B cell (primary cell): ENCODE data around the gene RREB1. TPM values are rescaled to one million over a fixed set of nuclear protein-coding genes. Genes with fewer than 3 reads are reported as not detected.
"Not testable (repeated sequence)": the region's sequence is repeated elsewhere in the genome, so short reads cannot be mapped to it uniquely, and the experiment has no call there.

Experiments
- ATAC-seq: fragments of 200-7000 bp; cut with Tn5 transposase; one replicate; pipeline ENCODE4 v1.10.0; 2021; ENCODE audit warnings: low read depth, mild to moderate bottlenecking, moderate number of reproducible peaks, moderate library complexity
- CTCF ChIA-PET: fragments of 350-600 bp; sonication (Branson Sonifier 250); formaldehyde crosslinking; loops from one replicate; lab custom pipeline; 2021; ENCODE audit warnings: antibody characterized with exemption, inconsistent platforms; lab: Charles Lee
- POLR2A ChIA-PET: fragments of 350-600 bp; sonication (Branson Sonifier 250); formaldehyde crosslinking; loops from one replicate; lab custom pipeline; 2021; ENCODE audit warnings: antibody characterized with exemption; lab: Charles Lee
- DNase-seq: peaks from one replicate; pipeline ENCODE4 v3.0.0; 2013
- H2AFZ ChIP-seq: 2 replicates; pipeline ENCODE4 v1.6.1; 2012; ENCODE audit warnings: mild to moderate bottlenecking, low read depth, low read length; ENCODE audit not compliant: insufficient read depth, poor library complexity, severe bottlenecking
- H3K27ac ChIP-seq, 2 donors: 1 replicate in 1 of 2; 2 replicates in 1 of 2; pipeline ENCODE4 v1.5.1; 2012 to 2013; ENCODE audit warnings: low read length in 2 of 2, mild to moderate bottlenecking in 2 of 2, moderate library complexity in 1 of 2
- H3K27me3 ChIP-seq, 4 experiments: fragments of 200-600 bp in 1 of 4; sonication (generic) in 1 of 4; replicated peaks in 1 of 4; 1 replicate in 2 of 4; 2 replicates in 2 of 4; pipeline versions ENCODE4 v1.6.1 to v1.7.0; 2013 to 2016; ENCODE audit warnings: low read length in 3 of 4, mild to moderate bottlenecking in 2 of 4, mixed read lengths in 1 of 4, moderate library complexity in 1 of 4; ENCODE audit not compliant: insufficient read depth in 4 of 4, control insufficient read depth in 3 of 4; ENCODE audit errors: control extremely low read depth in 1 of 4
- H3K36me3 ChIP-seq, 2 experiments: replicated peaks in 1 of 2; 1 replicate in 1 of 2; 2 replicates in 1 of 2; pipeline versions ENCODE4 v1.6.1 to v1.7.1; 2013; ENCODE audit warnings: low read length in 1 of 2; ENCODE audit not compliant: insufficient read depth in 2 of 2, control insufficient read depth in 1 of 2; ENCODE audit errors: control extremely low read depth in 1 of 2, extremely low read depth in 1 of 2
- H3K4me1 ChIP-seq, 2 donors: fragments of 200-600 bp in 1 of 2; sonication (generic) in 1 of 2; 1 replicate in 1 of 2; 2 replicates in 1 of 2; pipeline versions ENCODE4 v1.5.1 to v1.6.1; 2013 to 2017; ENCODE audit warnings: low read length in 2 of 2; ENCODE audit not compliant: control insufficient read depth in 2 of 2, insufficient read depth in 2 of 2
- H3K4me2 ChIP-seq: replicated peaks from 2 replicates; pipeline ENCODE3; 2012; ENCODE audit warnings: mild to moderate bottlenecking, low read depth, low read length; ENCODE audit not compliant: poor library complexity, severe bottlenecking
- H3K4me3 ChIP-seq, 5 experiments: fragments of 200-600 bp in 1 of 5; sonication (generic) in 1 of 5; 1 replicate in 3 of 5; 2 replicates in 2 of 5; pipeline versions ENCODE4 v1.5.1 to v1.7.0; 2011 to 2016; ENCODE audit warnings: low read length in 4 of 5, mild to moderate bottlenecking in 4 of 5, low read depth in 2 of 5, control low read depth in 1 of 5, moderate library complexity in 1 of 5; ENCODE audit not compliant: insufficient read depth in 1 of 5; ENCODE audit errors: control extremely low read depth in 1 of 5, extremely low read depth in 1 of 5
- H3K79me2 ChIP-seq: fragments of 200-600 bp; sonication (generic); one replicate; pipeline ENCODE4 v1.6.0; 2016; ENCODE audit warnings: low read length; ENCODE audit not compliant: control insufficient read depth, insufficient read depth
- H3K9ac ChIP-seq: fragments of 200-600 bp; sonication (generic); 2 replicates; pipeline ENCODE4 v1.6.1; 2017; ENCODE audit warnings: mild to moderate bottlenecking, low read length, moderate library complexity
- H3K9me3 ChIP-seq, 3 donors: one replicate each; pipeline versions ENCODE4 v1.6.1 to v1.7.1; 2013; ENCODE audit warnings: low read length in 2 of 3; ENCODE audit not compliant: control insufficient read depth in 2 of 3, insufficient read depth in 1 of 3; ENCODE audit errors: control extremely low read depth in 1 of 3
- H4K20me1 ChIP-seq: 2 replicates; pipeline ENCODE4 v1.6.0; 2012; ENCODE audit warnings: mild to moderate bottlenecking, low read length; ENCODE audit not compliant: insufficient read depth, control insufficient read depth, poor library complexity, severe bottlenecking
- H3K27ac Mint-ChIP-seq: one replicate; pipeline ENCODE4 v1.8.0; 2021; ENCODE audit warnings: mixed read lengths
- H3K27me3 Mint-ChIP-seq: one replicate; pipeline ENCODE4 v1.8.0; 2021; ENCODE audit warnings: mixed read lengths
- H3K4me1 Mint-ChIP-seq: one replicate; pipeline ENCODE4 v1.8.0; 2021; ENCODE audit warnings: mixed read lengths
- H3K4me3 Mint-ChIP-seq: one replicate; pipeline ENCODE4 v1.8.0; 2021; ENCODE audit warnings: mixed read lengths
- H3K9me3 Mint-ChIP-seq: one replicate; pipeline ENCODE4 v1.8.0; 2022; ENCODE audit warnings: mixed read lengths; ENCODE audit not compliant: insufficient read depth
- EZH2 ChIP-seq: IDR thresholded peaks from 2 replicates; pipeline ENCODE4 v1.6.1; 2012; ENCODE audit warnings: borderline replicate concordance, low read depth, mild to moderate bottlenecking, moderate library complexity, low read length; ENCODE audit not compliant: insufficient read depth, poor library complexity, severe bottlenecking
- WGBS: methylation state at CpG from one replicate; pipeline ENCODE4 v1.1.5; 2013; ENCODE audit warnings: missing lambda C conversion rate; ENCODE audit not compliant: insufficient coverage; 5-methylcytosine and 5-hydroxymethylcytosine counted together
- intact Hi-C: fragments of 100-400 bp; cut with micrococcal nuclease; formaldehyde crosslinking; loops from one replicate; pipeline ENCODE4 v1.10.0; 2022
- polyA plus RNA-seq: library from polyadenylated mRNA; depleted of rRNA; stranded (reverse); fragments of >200 nt; gene quantifications from 2 replicates; pipeline ENCODE4 v1.2.3, GENCODE V29; 2012
- total RNA-seq, 2 donors: library from RNA; stranded (reverse); fragments of 120-200 nt in 1 of 2; gene quantifications; 1 replicate in 1 of 2; 2 replicates in 1 of 2; pipeline versions ENCODE4 v1.2.3 to v1.2.4, GENCODE V29; 2013 to 2022
- TF ChIP-seq, protein P1 (sequence below): fragments of 200-600 bp; IDR thresholded peaks from one replicate; pipeline ENCODE4 v1.8.0; 2022; ENCODE audit warnings: antibody characterized with exemption, mild to moderate bottlenecking

The RREB1 gene
- total and polyA plus RNA-seq, 2 donors (not counting 1 experiment from before 2014, with no cell fraction given): 10.4 to 58.6 TPM

DNA sequence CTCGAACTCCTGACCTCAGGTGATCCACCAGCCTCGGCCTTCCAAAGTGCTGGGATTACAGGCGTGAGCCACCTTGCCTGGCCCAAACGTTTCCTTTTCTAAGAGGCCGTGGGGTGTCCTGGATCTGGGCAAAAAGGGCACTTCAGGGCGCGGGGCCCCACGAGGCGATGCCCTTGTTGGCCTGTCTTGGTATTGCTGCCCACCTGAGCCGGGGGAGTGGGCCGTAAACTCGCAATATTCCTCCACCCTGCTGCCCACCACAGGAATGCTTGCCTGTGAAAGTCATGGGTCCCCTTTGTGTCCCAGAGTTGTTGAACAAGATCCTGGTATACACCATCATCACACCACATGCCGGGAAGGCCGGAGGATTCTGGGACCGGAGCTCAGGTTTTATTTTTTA is 156.3 kb downstream of the RREB1 start:
- H3K27me3 ChIP-seq: peaks cover 0 to 24% (median 1%) of the 10 kb centered on the region in 4 experiments
- no peaks in the 10 kb centered on the region for H4K20me1 ChIP-seq
- DNase-seq: no peak
- CTCF ChIA-PET: interaction anchor here (1.0 kb wide), 1 partner anchor 11 kb away, joined by 6 read pairs; no protein-coding TSS in a partner anchor
- Mint-ChIP-seq H3K4me3 (no peak overlapping the region), H3K27me3 (peaks cover 16% of the 10 kb centered on the region), H3K9me3 (no peaks in the 10 kb centered on the region), H3K4me1 (peaks cover 30% of the 10 kb centered on the region), H3K27ac (no peak overlapping the region)
- no peak for ATAC-seq
- H3K4me3 ChIP-seq: no peak overlapping the region
- H3K27ac ChIP-seq: no peak overlapping the region
- H3K4me2 ChIP-seq: no peak overlapping the region
- H3K36me3 ChIP-seq: no peaks in the 10 kb centered on the region
- peaks cover 16 to 18% of the 10 kb centered on the region in 2 donors for H3K4me1 ChIP-seq
- POLR2A ChIA-PET: no interaction called here
- H2AFZ ChIP-seq: no peak overlapping the region
- H3K9ac ChIP-seq: no peak overlapping the region
- 98% methylated on average over 12 of the region's 15 CpGs for WGBS
- peaks cover 0 to 15% (median 6%) of the 10 kb centered on the region in 3 donors for H3K9me3 ChIP-seq
- TF ChIP-seq, protein P1, sequence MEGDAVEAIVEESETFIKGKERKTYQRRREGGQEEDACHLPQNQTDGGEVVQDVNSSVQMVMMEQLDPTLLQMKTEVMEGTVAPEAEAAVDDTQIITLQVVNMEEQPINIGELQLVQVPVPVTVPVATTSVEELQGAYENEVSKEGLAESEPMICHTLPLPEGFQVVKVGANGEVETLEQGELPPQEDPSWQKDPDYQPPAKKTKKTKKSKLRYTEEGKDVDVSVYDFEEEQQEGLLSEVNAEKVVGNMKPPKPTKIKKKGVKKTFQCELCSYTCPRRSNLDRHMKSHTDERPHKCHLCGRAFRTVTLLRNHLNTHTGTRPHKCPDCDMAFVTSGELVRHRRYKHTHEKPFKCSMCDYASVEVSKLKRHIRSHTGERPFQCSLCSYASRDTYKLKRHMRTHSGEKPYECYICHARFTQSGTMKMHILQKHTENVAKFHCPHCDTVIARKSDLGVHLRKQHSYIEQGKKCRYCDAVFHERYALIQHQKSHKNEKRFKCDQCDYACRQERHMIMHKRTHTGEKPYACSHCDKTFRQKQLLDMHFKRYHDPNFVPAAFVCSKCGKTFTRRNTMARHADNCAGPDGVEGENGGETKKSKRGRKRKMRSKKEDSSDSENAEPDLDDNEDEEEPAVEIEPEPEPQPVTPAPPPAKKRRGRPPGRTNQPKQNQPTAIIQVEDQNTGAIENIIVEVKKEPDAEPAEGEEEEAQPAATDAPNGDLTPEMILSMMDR: no peak
- TF ChIP-seq EZH2: no peak
- no peaks in the 10 kb centered on the region for H3K79me2 ChIP-seq
- intact Hi-C loops: no loop called here

DNA sequence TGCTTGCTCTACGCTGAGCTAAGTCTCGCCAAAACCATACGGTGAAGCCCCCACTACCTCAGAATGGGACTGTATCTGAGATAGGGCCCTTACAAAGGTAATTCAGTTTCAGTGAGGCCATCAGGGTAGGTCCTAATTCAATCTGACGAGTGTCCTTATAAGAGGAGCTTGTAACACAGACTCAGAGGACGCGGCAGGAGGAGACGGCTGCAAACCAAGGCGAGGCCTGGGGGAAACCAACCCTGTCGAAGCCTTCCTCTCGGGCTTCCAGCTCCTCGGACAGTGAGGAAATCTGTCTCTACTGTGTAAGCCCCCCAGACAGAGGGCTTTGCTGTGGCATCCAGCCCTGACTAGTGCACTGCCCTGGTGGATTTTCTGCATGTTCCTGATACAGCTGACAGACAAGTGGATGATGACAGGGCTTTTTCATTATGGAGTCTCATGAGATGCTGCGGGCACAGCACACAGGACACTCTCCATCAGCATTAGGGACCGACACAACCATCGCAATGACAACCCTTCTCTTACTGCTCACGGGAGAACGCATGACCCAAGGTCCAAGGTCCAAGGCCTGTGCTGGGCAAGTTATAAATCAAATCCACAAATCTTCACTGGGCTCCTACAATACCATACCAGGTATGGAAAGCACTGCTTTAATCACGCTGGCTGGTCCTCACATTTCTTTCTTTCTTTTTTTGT is 157.1 kb downstream of the RREB1 start:
- peaks cover 22% of the 10 kb centered on the region for H3K4me1 Mint-ChIP-seq
- intact Hi-C loops: no loop called here
- ATAC-seq: no peak
- Histone ChIP-seq H3K27ac (no peak overlapping the region), H3K27me3 (peaks cover 0 to 24% (median 1%) of the 10 kb centered on the region in 4 experiments), H3K4me2 (no peak overlapping the region), H3K4me3 (no peak overlapping the region), H4K20me1 (no peaks in the 10 kb centered on the region), H3K9ac (no peak overlapping the region), H3K4me1 (peaks cover 16 to 18% of the 10 kb centered on the region in 2 donors), H3K36me3 (no peaks in the 10 kb centered on the region), H2AFZ (no peak overlapping the region), H3K79me2 (no peaks in the 10 kb centered on the region), H3K9me3 (peaks cover 0 to 15% (median 6%) of the 10 kb centered on the region in 3 donors)
- H3K27me3 Mint-ChIP-seq: peaks cover 23% of the 10 kb centered on the region
- H3K9me3 Mint-ChIP-seq: no peaks in the 10 kb centered on the region
- no peak for DNase-seq
- H3K27ac Mint-ChIP-seq: no peak overlapping the region
- 96% methylated on average over 17 of the region's 17 CpGs for WGBS
- TF ChIP-seq EZH2: no peak
- TF ChIP-seq, protein P1: no peak
- ChIA-PET CTCF (interaction anchor here (1.0 to 1.5 kb wide), 2 partner anchors 10 kb away, joined by 6 to 7 read pairs; no protein-coding TSS in a partner anchor), POLR2A (no interaction called here)
- H3K4me3 Mint-ChIP-seq: no peak overlapping the region

DNA sequence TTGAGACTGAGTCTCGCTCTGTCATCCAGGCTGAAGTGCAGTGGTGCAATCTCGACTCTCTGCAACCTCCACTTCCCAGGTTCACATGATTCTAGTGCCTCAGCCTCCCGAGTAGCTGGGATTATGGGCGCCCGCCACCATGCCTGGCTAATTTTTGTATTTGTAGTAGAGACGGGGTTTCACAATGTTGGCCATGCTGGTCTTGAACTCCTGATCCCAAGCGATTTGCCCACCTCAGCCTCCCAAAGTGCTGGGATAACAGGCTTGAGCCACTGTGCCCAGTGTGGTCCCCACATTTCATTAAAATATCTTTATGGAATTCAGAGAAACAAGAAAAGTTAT is 157.6 kb downstream of the RREB1 start:
- H3K9ac ChIP-seq, H3K4me2 ChIP-seq, H3K9me3 Mint-ChIP-seq, H3K27ac ChIP-seq, intact Hi-C loops, POLR2A ChIA-PET, H2AFZ ChIP-seq, H3K27ac Mint-ChIP-seq, H3K79me2 ChIP-seq, ATAC-seq, H3K36me3 ChIP-seq, H4K20me1 ChIP-seq, H3K4me3 ChIP-seq, DNase-seq, H3K4me3 Mint-ChIP-seq: not testable (repeated sequence)
- H3K9me3 ChIP-seq: peaks cover 0 to 15% (median 6%) of the 10 kb centered on the region in 3 donors
- peaks cover 22% of the 10 kb centered on the region for H3K27me3 Mint-ChIP-seq
- H3K27me3 ChIP-seq: peaks cover 0 to 21% (median 1%) of the 10 kb centered on the region in 4 experiments
- CTCF ChIA-PET: interaction anchor here (1.5 kb wide), 1 partner anchor 10 kb away, joined by 7 read pairs; no protein-coding TSS in a partner anchor
- H3K4me1 ChIP-seq: peaks cover 16 to 17% of the 10 kb centered on the region in 2 donors
- WGBS: no CpG with 5 or more reads among the region's 7 CpGs
- peaks cover 20% of the 10 kb centered on the region for H3K4me1 Mint-ChIP-seq
